HEK293 (cell line): ENCODE results near the gene PTH2R.

Experiments
- CTCF ChIP-seq: fragments of 450-650 bp; formaldehyde crosslinking; IDR thresholded peaks from 2 replicates; pipeline ENCODE4 v1.5.1; 2016; ENCODE audit warnings: missing biosample characterization, missing genetic modification characterization
- GFI1B ChIP-seq: fragments of 450-650 bp; formaldehyde crosslinking; IDR thresholded peaks from 2 replicates; pipeline ENCODE4 v1.5.1; 2016; ENCODE audit warnings: missing biosample characterization, missing genetic modification characterization
- HIC1 ChIP-seq: fragments of 450-650 bp; formaldehyde crosslinking; IDR thresholded peaks from 2 replicates; pipeline ENCODE4 v1.5.1; 2016; ENCODE audit warnings: missing biosample characterization, missing genetic modification characterization
- PRDM2 ChIP-seq: fragments of 450-650 bp; formaldehyde crosslinking; IDR thresholded peaks from 2 replicates; pipeline ENCODE4 v1.5.1; 2016; ENCODE audit warnings: missing biosample characterization, missing genetic modification characterization, borderline replicate concordance
- ZBTB26 ChIP-seq: fragments of 450-650 bp; formaldehyde crosslinking; optimal IDR thresholded peaks from 2 replicates; pipeline ENCODE3; 2016; ENCODE audit warnings: missing biosample characterization, mild to moderate bottlenecking, missing genetic modification characterization
- ZNF146 ChIP-seq: fragments of 450-650 bp; formaldehyde crosslinking; IDR thresholded peaks from 2 replicates; pipeline ENCODE4 v1.5.1; 2016; ENCODE audit warnings: missing biosample characterization, missing genetic modification characterization
- ZNF19 ChIP-seq: fragments of 450-650 bp; formaldehyde crosslinking; IDR thresholded peaks from 2 replicates; pipeline ENCODE4; 2016; ENCODE audit warnings: missing biosample characterization, missing genetic modification characterization, low read depth
- ZNF518A ChIP-seq: fragments of 450-650 bp; formaldehyde crosslinking; conservative IDR thresholded peaks from 2 replicates; pipeline ENCODE4 v1.5.1; 2016; ENCODE audit warnings: low read depth, missing biosample characterization, missing genetic modification characterization
- ZNF580 ChIP-seq: fragments of 450-650 bp; formaldehyde crosslinking; IDR thresholded peaks from 2 replicates; pipeline ENCODE4 v1.5.1; 2016; ENCODE audit warnings: missing biosample characterization, missing genetic modification characterization
- ZNF629 ChIP-seq: fragments of 450-650 bp; formaldehyde crosslinking; IDR thresholded peaks from 2 replicates; pipeline ENCODE4 v1.5.1; 2017; ENCODE audit warnings: missing biosample characterization, missing genetic modification characterization
- ZNF747 ChIP-seq: fragments of 450-650 bp; formaldehyde crosslinking; IDR thresholded peaks from 2 replicates; pipeline ENCODE4 v1.5.1; 2016; ENCODE audit warnings: missing biosample characterization, missing genetic modification characterization
- ZNF768 ChIP-seq: fragments of 450-650 bp; formaldehyde crosslinking; IDR thresholded peaks from 2 replicates; pipeline ENCODE4 v1.5.1; 2018; ENCODE audit warnings: missing biosample characterization, mild to moderate bottlenecking, missing genetic modification characterization

GRCh38 chr2:208440716-208441115 lies 34.1 kb downstream of the PTH2R start:
- TF ChIP-seq CTCF (tag by site-specific recombination) = no peak
- no peak for TF ChIP-seq ZNF580 (tag by site-specific recombination)
- TF ChIP-seq ZNF747 = no peak
- no peak for TF ChIP-seq ZNF629
- TF ChIP-seq ZNF518A = no peak
- TF ChIP-seq ZBTB26 (tag by site-specific recombination) = no peak
- TF ChIP-seq PRDM2 = no peak
- no peak for TF ChIP-seq ZNF19 (tag by site-specific recombination)
- TF ChIP-seq ZNF768 (tag by site-specific recombination) = no peak
- TF ChIP-seq GFI1B (tag by site-specific recombination) = no peak
- TF ChIP-seq ZNF146 (tag by site-specific recombination) = no peak
- TF ChIP-seq HIC1 (tag by site-specific recombination) = no peak
